Epithelial cell of prostate (primary cell): ENCODE results near the gene RPL27.
A peak's percentile ranks its signal among the peaks of the same experiment; 100 is the strongest.
"Not testable (repeated sequence)": the region's sequence is repeated elsewhere in the genome, so short reads cannot be mapped to it uniquely, and the experiment has no call there.

Source experiments
- DNase-seq: peaks from one replicate; pipeline ENCODE4 v3.0.0-alpha.2; 2011; ENCODE audit warnings: low read depth, low spot score
- H3K27ac ChIP-seq: fragments of 450-650 bp; 2 replicates; pipeline ENCODE4 v1.5.1; 2017; ENCODE audit warnings: mild to moderate bottlenecking

RPL27 gene

DNA sequence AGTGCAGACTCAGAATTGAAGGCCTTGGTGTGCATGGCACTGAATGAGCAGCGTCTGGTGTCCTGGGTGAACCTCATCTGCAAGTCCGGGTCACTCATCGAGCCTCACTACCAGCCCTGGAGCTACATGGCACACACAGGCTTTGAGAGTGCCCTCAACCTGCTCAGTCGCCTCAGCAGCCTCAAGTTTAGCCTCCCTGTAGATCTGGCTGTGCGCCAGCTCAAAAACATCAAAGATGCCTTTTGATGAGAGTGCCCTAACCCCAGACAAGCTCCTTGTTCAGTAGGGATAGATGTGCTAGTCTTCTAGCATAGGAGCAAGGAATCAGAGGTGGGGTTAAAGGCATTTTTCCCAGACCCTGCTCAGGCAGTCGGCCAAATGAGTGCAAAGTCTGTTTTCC lies 6.7 kb upstream of the RPL27 start:
- DNase-seq, result no peak
- H3K27ac ChIP-seq, result peak overlapping the region; percentile 94

DNA sequence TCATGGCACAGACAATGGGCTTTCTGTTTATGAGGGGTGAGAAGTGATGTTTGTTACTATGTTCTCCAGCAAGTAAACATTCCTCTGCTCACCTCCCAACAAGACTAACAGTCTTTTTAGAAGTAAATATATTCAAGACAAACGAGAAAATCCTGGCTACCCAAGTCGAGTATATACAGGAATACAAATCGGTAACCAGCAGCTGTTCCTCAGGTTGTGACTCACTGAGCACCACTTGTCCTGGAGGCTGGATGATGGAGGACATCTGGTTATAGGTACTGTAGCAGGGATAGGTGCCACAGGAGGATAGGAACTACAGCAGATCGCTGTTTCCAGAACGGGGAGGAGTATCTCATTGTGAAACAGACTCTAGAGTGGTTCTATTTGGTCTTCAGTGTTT lies 5.3 kb upstream of the RPL27 start:
- H3K27ac ChIP-seq, result no peak overlapping the region
- DNase-seq, result no peak

DNA sequence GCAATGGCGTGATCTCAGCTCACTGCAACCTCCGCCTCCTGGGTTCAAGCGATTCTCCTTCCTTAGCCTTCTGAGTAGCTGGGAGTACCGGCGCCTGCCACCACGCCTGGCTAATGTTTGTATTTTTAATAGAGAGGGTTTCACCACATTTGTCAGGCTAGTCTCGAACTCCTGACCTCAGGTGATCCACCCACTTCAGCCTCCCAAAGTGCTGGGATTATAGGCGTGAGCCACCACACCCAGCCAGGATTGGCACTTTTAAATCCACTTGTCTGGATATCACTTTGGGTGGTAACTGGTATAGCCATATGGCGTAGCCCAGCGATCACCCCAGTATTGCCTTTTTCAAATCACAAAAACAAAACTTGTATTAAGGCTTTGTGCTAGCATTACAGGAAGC lies 4.3 kb upstream of the RPL27 start:
- H3K27ac ChIP-seq, DNase-seq: not testable (repeated sequence)

DNA sequence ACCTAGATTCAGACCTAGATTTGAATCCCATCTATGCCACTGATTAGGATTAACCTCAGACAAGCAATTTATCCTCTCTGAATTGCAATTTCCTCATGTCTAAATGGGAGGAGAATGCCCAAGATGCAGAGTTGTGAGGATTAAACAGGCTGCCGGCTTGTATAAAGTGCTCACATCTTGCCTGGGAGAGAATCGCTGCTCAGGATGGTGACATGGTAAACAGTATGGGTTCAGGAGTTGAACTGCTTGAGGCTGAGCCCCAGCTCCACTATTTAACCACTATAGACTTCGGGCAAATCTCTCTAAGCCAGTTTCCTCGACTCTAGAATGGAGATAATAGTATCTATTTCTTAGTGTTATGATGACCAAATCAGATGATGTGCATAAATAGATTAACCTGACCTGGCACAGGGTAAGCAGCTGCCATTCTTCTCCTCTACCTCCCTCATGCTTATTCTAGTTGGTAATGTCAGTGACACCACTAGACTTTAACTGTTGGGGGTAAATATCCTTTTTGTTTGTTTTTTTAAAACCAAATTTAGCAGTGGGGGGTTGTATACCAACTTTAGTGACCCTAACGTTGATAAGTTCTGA lies 732 bp upstream of the RPL27 start:
- no peak for DNase-seq
- peak overlapping the region; percentile 91 for H3K27ac ChIP-seq

DNA sequence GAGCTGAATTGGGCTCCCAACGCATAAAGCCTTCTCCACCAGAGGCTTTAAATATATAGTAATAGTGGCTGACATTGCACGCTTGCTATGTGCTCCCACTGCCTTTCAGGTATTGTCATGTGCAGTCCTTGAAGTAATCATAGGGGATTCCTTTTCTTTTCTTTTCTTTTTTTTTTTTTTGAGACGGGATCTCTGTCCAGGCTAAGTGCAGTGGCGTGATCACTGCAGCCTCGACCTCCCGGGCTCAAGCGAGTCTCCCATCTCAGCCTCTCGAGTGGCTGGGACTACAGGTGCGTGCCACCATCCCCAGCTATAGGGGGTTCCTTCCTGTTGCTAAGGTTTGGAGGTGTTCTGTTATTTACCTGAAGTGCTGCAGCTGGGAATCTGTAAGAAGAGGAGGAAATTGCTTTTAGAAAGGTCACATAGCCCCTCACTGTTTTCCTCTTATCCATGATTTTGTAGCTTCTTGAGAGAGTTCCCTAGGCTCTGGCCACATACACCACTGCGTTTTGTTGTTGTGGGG lies 845 bp downstream of the RPL27 start:
- DNase-seq, result no peak
- peak overlapping the region; percentile 91 for H3K27ac ChIP-seq

DNA sequence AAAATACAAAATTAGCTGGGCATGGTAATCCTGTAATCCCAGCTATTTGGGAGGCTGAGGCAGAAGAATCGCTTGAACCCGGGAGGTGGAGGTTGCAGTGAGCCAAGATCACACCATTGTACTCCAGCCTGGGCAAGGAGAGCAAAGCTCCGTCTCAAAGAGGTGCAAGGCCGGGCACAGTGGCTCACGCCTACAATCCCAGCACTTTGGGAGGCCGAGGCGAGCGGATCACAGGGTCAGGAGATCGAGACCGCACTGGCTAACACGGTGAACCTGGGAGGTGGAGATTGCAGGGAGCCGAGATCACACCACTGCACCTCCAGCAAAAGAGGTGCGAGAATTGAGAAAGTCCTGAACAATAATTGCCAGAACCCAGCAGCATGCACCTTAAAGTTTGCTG lies 2.7 kb downstream of the RPL27 start:
- peak overlapping the region; percentile 91 for H3K27ac ChIP-seq
- not testable (repeated sequence) for DNase-seq

DNA sequence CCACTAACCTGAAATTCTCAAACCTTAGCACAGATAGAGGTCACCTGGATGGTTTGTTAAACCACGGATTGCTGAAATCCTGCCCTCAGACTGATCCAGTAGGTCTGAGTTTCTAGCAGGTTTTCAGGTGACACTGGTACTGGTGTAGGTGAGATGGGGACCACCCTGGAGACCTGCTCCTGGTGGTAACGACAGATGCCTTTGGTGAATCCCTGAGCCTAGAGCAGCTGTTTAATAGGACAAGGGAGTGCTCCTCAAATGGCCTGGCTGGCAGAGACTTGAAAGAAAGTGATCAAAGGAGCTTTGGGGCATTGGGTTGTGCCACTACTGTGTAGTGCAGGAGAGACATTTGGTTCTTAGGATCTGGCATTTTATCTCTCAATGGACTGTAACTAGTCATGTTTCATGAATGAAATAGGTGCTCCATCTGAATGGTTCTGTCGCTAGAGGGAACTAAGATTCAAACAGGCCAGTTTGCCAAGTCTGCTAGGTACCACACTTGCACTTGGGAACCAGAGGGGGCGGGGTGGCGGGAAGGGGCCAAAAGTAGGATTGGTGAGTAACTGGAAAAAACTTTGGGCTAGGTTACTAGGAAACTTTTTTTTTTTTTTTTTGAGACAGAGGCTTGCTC lies 5.4 kb downstream of the RPL27 start:
- H3K27ac ChIP-seq, result peak overlapping the region; percentile 91
- no peak for DNase-seq

DNA sequence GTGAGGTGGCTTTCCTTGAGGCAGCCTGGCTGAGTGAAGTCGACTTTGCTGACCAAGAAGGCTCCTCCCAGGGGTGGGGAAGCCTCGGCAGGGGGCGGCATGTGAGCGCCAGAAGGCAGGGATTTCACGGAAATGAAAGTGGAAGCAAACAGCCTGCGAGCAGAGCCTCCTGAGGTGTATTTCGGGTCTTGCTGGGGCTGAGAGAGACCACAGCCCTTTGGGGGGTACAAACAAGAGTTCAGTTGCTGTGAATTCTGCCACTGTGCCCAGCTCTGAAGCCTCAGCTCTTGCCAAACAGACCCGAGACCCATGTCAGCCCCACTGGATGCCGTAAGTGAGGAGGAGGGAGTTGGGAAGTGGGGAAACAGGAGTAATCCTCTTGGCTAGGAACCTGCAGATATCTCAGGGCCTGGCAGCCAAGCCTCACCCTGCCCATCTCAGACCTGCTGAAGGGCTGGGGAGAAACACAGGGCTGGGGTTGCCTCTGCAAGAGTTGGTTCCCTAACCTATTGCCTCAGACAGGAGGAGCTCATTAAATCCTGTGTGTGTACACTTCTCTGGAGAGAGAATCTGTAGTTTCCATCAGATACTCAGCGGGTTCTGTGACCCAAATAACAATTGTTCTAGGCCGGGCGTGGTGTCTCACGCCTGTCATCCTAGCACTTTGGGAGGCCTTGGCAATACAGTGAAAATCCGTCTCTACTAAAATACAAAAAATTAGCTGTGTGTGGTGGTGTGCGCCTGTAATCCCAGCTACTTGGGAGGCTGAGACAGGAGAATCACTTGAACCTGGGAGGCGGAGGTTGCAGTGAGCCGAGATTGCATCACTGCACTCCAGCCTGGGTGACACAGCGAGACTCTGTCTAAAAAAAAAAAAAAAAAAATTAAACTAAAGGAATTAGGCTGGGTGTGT lies 8.7 kb downstream of the RPL27 start, which contains the start of gene IFI35:
Gene IFI35 (plus strand): TSS at position 146 of the 913 bp plus-strand sequence. CDS start 164 bp downstream, at position 310.
- peak; percentile 29 for DNase-seq
- peak within 1 kb of the TSS; percentile 62 for H3K27ac ChIP-seq

DNA sequence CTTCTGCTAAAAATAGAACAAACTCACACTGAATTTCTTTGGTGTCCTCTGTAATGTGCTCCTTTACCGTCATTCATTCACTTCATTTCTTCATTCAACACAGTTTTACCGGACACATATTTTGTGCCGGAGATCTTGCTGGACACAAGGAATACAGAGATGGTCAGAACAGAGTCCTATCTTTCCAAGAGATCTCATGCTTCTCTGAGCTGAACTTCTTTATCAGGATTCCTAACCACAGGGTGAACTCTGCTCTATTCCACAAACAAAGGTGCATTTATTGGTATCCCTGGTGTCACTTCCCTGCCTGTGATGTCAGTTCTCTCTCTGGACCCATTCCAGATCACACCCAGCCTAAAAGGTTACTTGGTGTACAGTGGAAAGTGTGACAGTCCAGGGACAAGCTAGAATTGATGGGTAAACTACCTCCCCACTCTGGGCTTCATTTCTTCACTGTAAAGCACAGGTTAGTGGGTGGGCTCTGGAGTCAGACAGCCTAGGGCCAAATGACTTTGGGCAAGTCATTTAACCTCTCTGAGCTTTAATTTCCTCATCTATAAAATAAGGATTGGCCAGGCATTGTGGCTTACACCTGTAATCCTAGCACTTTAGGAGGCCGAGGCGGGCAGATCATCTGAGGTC lies 12.6 kb downstream of the RPL27 start:
- no peak overlapping the region for H3K27ac ChIP-seq
- no peak for DNase-seq

DNA sequence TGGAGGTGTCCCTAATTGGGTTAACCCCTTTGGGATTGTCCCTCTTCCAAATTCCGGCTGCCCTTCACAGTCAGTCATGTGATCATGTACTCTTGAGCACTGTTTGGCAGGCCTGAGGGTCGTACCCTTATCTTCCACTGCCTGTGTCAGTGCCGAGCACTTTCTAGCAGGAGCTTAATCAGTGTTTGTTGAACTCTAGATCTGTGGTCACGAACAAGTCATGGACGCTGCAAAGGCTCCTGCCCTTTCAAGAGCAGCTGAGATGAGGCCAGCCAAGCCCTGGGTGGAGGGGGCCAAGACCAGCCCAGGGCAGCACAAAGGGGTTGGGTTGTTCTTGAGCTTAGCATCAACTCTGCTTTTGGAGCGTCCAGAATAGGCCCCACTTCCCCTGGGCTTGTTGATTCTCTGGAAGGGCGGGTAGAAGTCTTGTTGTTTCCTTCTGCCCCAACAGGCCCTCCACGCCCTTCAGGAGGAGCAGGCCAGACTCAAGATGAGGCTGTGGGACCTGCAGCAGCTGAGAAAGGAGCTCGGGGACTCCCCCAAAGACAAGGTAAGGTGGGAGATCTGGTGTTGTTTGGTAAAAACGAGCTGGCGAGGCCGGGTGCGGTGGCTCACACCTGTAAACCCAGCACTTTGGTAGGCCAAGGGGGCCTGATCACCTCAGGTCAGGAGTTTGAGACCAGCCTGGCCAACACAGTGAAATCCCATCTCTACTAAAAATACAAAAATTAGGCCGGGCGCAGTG lies 13.7 kb downstream of the RPL27 start:
- H3K27ac ChIP-seq, result no peak overlapping the region
- no peak for DNase-seq

DNA sequence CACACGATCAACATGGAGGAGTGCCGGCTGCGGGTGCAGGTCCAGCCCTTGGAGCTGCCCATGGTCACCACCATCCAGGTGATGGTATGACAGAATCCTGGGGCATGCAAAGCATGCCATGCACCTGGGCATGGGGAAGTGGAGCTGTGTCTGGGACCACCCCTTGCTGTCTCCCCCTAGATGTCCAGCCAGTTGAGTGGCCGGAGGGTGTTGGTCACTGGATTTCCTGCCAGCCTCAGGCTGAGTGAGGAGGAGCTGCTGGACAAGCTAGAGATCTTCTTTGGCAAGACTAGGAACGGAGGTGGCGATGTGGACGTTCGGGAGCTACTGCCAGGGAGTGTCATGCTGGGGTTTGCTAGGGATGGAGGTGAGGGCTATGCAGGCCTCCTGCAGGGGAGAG lies 15.1 kb downstream of the RPL27 start:
- no peak for DNase-seq
- H3K27ac ChIP-seq, result no peak overlapping the region

DNA sequence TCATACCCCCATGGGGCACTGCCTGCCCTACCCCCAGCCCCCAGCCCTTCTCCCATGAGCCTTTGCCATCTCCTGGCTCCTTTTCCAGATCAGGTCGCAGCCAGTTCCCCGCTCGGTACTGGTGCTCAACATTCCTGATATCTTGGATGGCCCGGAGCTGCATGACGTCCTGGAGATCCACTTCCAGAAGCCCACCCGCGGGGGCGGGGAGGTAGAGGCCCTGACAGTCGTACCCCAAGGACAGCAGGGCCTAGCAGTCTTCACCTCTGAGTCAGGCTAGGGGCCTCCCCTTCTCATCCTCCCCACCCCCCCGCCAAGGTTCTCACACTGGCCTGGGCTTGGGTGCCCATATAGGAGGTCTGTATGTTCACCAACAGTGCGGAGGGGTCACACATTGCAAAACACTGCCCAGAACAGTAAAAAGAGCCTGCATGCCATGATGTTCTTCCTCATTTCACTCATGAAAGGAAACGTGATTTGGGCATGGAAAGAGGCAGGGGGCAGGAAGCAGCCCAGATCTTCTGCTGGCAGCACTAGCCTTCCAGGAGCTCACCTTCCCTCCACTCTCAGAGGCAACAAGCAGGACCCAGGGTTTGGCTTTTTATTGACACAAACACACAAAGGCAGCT lies 15.9 kb downstream of the RPL27 start:
- H3K27ac ChIP-seq, result no peak overlapping the region
- no peak for DNase-seq

DNA sequence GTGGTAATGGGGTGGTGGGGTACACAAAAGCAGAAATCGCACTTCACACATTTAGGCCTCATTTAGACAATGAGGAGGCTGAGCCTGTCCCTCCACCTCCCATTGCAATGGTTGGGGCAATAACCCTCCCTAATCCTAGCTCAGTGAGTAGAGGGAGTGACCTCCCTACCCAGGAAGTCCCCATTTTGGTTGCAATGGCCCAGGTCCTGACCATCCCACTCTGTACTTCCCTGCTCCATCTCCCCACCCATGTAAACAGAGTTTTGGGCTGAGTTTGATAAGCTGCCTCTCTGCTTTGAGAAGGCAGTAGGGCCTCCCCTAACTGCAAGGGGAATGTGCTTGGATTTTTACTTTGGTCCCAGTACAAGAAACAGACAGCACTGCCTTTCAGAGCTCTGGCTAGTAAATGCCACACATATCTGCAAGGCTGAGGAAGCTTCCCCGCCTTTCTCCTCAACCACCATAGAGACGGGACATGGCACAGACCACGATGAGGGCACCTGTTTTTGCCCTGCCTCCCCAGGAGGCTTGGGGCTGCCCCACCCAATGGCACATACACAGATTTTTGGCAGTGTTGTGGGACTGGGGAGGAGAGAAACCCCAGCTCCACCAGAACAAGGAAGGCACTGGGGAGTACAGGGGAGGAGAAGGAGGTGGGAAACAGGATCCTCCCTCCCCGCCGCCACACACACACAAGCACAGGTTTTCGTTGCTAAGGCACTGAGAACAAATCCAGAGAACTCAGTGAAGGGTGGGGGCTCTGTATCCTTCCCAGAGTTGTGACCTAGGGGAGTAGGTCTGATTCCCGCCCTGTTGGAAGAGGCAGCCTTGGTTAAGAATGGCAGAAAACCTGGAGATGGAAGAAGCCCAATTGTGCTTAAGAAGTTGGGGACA lies 16.7 kb downstream of the RPL27 start:
- no peak overlapping the region for H3K27ac ChIP-seq
- no peak for DNase-seq

DNA sequence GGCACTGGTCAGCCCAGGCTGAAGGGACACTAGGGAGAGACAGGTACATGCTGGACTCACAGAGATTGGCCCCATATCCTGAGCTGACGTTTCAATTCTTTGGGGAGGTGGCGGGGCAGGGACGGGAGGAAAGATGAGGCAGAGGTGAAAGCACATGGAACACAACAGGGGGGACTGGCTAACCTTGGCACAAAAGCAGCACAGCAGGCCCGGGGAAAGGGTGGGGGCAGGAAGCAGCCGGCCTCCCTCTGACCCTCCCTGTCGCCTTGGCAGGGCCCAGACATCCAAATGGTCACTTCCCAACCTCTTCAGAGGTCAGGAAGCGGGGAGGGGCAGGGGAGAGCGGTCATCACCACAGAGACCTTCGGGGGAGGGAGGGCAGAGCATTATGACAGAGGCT lies 17.4 kb downstream of the RPL27 start:
- H3K27ac ChIP-seq, result no peak overlapping the region
- no peak for DNase-seq

DNA sequence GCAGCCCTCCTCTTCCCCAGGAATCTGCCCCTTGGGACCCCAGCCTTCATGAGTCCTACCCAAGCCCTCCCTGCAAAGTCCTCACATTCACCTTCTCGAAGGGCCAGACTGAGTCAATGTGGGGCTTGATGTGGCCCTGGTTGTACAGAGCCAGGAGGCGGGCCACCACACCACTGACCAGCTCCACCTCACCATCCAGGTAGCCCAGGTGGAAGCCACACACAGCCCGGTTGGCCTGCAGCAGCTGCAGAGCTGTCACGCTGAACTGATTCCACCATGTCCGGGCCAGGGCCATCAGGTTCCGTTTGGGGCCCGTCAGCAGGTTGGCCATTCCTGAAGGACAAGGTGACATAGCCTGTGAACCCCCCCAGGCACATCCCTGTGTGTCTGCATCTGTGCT lies 18.0 kb downstream of the RPL27 start:
- no peak overlapping the region for H3K27ac ChIP-seq
- no peak for DNase-seq

DNA sequence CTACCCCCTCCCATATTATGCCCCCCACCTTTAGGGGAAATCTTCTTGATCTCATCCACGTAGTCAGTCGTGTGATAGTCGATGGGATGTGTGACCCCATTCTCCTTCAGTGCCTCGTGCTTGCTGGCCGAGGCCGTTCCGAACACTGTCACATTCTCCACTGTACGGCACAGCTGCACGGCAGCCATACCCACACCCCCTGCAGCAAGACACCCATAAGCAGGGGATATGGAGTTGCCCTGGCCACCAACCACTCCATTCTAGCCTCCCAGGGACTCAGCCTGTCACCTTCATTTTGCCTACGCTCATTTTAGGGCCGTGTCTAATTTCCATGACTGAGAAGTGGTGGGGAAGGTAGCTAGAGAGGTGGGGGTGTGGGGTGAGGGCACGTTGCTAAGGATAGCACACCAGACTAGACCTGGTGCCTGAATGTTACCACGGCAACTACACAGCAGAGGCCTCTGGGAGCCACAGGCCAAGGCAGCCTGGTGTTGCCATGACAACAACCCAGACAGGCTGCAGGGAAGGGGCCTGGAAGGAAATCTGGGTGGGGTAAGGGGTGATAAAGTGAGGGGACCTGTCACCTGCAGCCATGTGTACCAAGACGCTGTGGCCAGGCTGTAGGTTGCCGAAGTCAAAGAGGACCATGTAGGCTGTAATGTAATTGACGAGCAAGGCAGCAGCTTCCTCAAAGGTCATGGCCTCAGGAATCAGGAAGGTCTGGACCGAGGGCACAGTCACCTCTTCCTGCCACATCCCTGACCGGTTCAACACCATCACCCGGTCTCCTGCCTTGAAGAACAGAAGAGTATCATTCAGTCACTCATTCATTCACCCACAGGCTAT lies 20.0 kb downstream of the RPL27 start:
- H3K27ac ChIP-seq, result no peak overlapping the region
- DNase-seq, result no peak

DNA sequence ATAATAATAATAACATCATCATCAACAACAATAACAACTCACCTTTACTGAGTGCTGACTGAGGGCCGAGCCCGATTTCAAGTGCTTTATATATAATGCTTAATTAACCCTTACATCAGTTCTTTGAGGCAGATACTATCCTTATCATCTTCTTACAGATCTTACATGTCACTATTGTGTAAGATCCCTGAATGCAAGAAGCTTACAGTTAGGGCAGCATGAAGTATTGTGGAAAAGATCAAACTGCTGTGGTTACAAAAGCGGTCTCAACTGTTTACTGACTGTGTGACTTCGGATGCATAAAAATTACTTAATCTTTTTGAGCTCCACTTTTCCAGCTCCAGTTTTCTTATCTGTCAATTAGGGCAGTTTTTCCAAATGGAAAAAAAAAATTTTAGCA lies 20.7 kb downstream of the RPL27 start:
- DNase-seq, result no peak

DNA sequence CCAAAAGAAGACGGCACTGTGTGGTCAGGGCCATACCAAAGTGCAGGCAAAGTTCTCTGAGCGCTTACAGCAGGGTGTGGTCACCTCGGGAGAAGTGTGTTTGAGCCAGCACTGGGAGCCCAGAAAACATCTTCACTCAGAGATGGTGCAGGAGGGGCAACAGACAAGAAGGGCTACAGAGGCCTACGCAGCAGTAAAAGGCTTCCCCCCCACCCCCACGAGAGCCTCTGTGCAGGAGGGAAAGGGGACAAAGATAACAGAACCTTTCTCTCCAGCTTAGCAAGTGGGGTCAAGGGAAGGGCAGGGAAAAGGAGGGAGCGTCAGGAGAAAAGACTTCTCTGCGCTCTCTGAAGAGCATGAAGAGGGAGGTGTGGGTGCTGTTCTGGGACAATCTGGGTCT lies 21.2 kb downstream of the RPL27 start:
- no peak for DNase-seq
- no peak overlapping the region for H3K27ac ChIP-seq

More for the DNA sequence above, 20.7 kb downstream of the RPL27 start:
- H3K27ac ChIP-seq, result no peak overlapping the region
